GM12878 (cell line): Measurements from ENCODE around the gene BRI3BP. TPM values are rescaled to one million over a fixed set of nuclear protein-coding genes. Genes with fewer than 3 reads are reported as not detected.

Experiments
- ATAC-seq: fragments of 200-7000 bp; cut with Tn5 transposase; 3 replicates; pipeline ENCODE4 v1.9.1; 2020; ENCODE audit warnings: mild to moderate bottlenecking, moderate library complexity
- BruUV-seq: library from RNA; stranded (reverse); fragments of 400-500 nt; replicated peaks from 2 replicates; lab custom pipeline; 2021; lab: Mats Ljungman, UMichigan
- CTCF ChIA-PET: fragments of 300-600 bp; sonication (Branson Sonifier 250); formaldehyde crosslinking; extraction: SDS; loops from one replicate; lab custom pipeline; 2021; ENCODE audit warnings: inconsistent platforms; lab: Yijun Ruan, JAX
- POLR2A ChIA-PET: fragments of 350-600 bp; formaldehyde crosslinking; extraction: SDS; loops from one replicate; lab custom pipeline; 2021; ENCODE audit warnings: inconsistent platforms; lab: Charles Lee
- RAD21 ChIA-PET: fragments of 300-600 bp; sonication (Branson Sonifier 250); formaldehyde crosslinking; loops from one replicate; lab custom pipeline; 2023; ENCODE audit warnings: antibody characterized with exemption; ENCODE audit not compliant: unreplicated experiment; lab: Charles Lee
- SMC1A ChIA-PET: fragments of 300-600 bp; sonication (Branson Sonifier 250); formaldehyde crosslinking; loops from one replicate; lab custom pipeline; 2023; ENCODE audit not compliant: unreplicated experiment, uncharacterized antibody; lab: Charles Lee
- DNase-seq: peaks from one replicate; pipeline ENCODE4 v3.0.0-alpha.2; 2011; ENCODE audit warnings: low read depth, low spot score
- FAIRE-seq: peaks from 3 replicates; lab custom pipeline; 2011; peaks lifted over from hg19 to GRCh38; lab: Jason Lieb, UNC
- H2AFZ ChIP-seq: 2 replicates; pipeline ENCODE4 v1.6.0; 2011; ENCODE audit warnings: low read depth, low read length, control low read depth; ENCODE audit not compliant: control insufficient read depth
- H3K27ac ChIP-seq: 2 replicates; pipeline ENCODE4 v1.5.1; 2011; ENCODE audit warnings: control low read depth; ENCODE audit not compliant: control insufficient read depth, insufficient read depth
- H3K27me3 ChIP-seq, 2 experiments: replicated peaks in 1 of 2; 2 replicates each; pipeline versions ENCODE4 v1.6.0 to v1.6.1; 2011; ENCODE audit warnings: low read length in 1 of 2; ENCODE audit not compliant: control insufficient read depth in 2 of 2, insufficient read depth in 2 of 2
- H3K36me3 ChIP-seq, 2 experiments: 2 replicates each; pipeline ENCODE4 v1.5.1; 2011; ENCODE audit warnings: low read length in 1 of 2; ENCODE audit not compliant: control insufficient read depth in 2 of 2, insufficient read depth in 2 of 2
- H3K4me1 ChIP-seq: 2 replicates; pipeline ENCODE4 v1.6.1; 2011; ENCODE audit warnings: mild to moderate bottlenecking, low read length, moderate library complexity, mixed read lengths; ENCODE audit not compliant: control insufficient read depth, insufficient read depth
- H3K4me2 ChIP-seq: 2 replicates; pipeline ENCODE4 v1.6.0; 2011; ENCODE audit warnings: control low read depth; ENCODE audit not compliant: control insufficient read depth, insufficient read depth
- H3K4me3 ChIP-seq: fragments of 200-600 bp; sonication (generic); 2 replicates; pipeline ENCODE4 v1.5.1; 2016
- H3K79me2 ChIP-seq: 2 replicates; pipeline ENCODE4 v1.6.0; 2011; ENCODE audit warnings: low read length; ENCODE audit not compliant: control insufficient read depth, insufficient read depth
- H3K9ac ChIP-seq: 2 replicates; pipeline ENCODE4 v1.8.0; 2011; ENCODE audit warnings: low read length, control low read depth, mixed read lengths; ENCODE audit not compliant: control insufficient read depth, insufficient read depth
- H3K9me3 ChIP-seq: replicated peaks from 3 replicates; pipeline ENCODE4 v1.5.1; 2011; ENCODE audit warnings: mild to moderate bottlenecking, low read length; ENCODE audit not compliant: control insufficient read depth, insufficient read depth
- H4K20me1 ChIP-seq: 2 replicates; pipeline ENCODE4 v1.6.0; 2011; ENCODE audit not compliant: control insufficient read depth, insufficient read depth
- CBX3 ChIP-seq: fragments of 200-600 bp; sonication (generic); IDR thresholded peaks from 2 replicates; pipeline ENCODE4 v1.6.1; 2016; ENCODE audit warnings: low read depth, borderline replicate concordance
- E4F1 ChIP-seq: fragments of 450-650 bp; IDR thresholded peaks from 2 replicates; pipeline ENCODE4 v1.6.1; 2018; ENCODE audit warnings: borderline replicate concordance, mild to moderate bottlenecking; ENCODE audit not compliant: partially characterized antibody
- ELK1 ChIP-seq: IDR thresholded peaks from 2 replicates; pipeline ENCODE4 v1.6.1; 2012; ENCODE audit warnings: low read depth, low read length, improper control_type of control experiment
- GABPA ChIP-seq: IDR thresholded peaks from 2 replicates; pipeline ENCODE4 v1.6.1; 2014; ENCODE audit warnings: antibody characterized with exemption, low read depth, mild to moderate bottlenecking, inconsistent platforms
- MEF2A ChIP-seq: IDR thresholded peaks from 2 replicates; pipeline ENCODE4 v1.6.1; 2011; ENCODE audit warnings: low read depth, mild to moderate bottlenecking, low read length, moderate library complexity; ENCODE audit not compliant: insufficient read depth
- NFIC ChIP-seq: IDR thresholded peaks from 2 replicates; pipeline ENCODE4 v1.6.1; 2012; ENCODE audit warnings: low read depth, mild to moderate bottlenecking, inconsistent platforms, low read length, moderate library complexity
- NR2C2 ChIP-seq: IDR thresholded peaks from 2 replicates; pipeline ENCODE4 v1.6.1; 2011; ENCODE audit warnings: borderline replicate concordance, low read depth; ENCODE audit not compliant: control insufficient read depth, insufficient read length
- NR2F1 ChIP-seq: fragments of 450-650 bp; conservative IDR thresholded peaks from 2 replicates; pipeline ENCODE4 v1.6.1; 2017; ENCODE audit warnings: mild to moderate bottlenecking
- POLR2AphosphoS5 ChIP-seq: IDR thresholded peaks from 2 replicates; pipeline ENCODE4 v1.6.1; 2011; ENCODE audit warnings: mild to moderate bottlenecking, low read length, inconsistent platforms
- RB1 ChIP-seq: fragments of 450-650 bp; formaldehyde crosslinking; IDR thresholded peaks from 2 replicates; pipeline ENCODE4 v1.6.1; 2017; ENCODE audit warnings: mild to moderate bottlenecking, borderline replicate concordance
- SMAD1 ChIP-seq: fragments of 450-650 bp; IDR thresholded peaks from 2 replicates; pipeline ENCODE4 v1.6.1; 2018; ENCODE audit warnings: mild to moderate bottlenecking, low read depth; ENCODE audit not compliant: partially characterized antibody
- SPI1 ChIP-seq: IDR thresholded peaks from 2 replicates; pipeline ENCODE4 v1.6.1; 2011; ENCODE audit warnings: low read depth, mild to moderate bottlenecking, low read length, moderate library complexity, borderline replicate concordance; ENCODE audit not compliant: insufficient read depth
- TBL1XR1 ChIP-seq: IDR thresholded peaks from 2 replicates; pipeline ENCODE4 v1.6.1; 2012; ENCODE audit warnings: low read depth, low read length, improper control_type of control experiment
- USF2 ChIP-seq: IDR thresholded peaks from 2 replicates; pipeline ENCODE4 v1.6.1; 2011; ENCODE audit warnings: low read depth, low read length, improper control_type of control experiment, borderline replicate concordance
- ZBED1 ChIP-seq: IDR thresholded peaks from 2 replicates; pipeline ENCODE4 v1.6.1; 2016; ENCODE audit warnings: borderline replicate concordance
- ZBTB4 ChIP-seq: fragments of 450-650 bp; formaldehyde crosslinking; IDR thresholded peaks from 2 replicates; pipeline ENCODE4 v1.4.0; 2022; ENCODE audit warnings: mild to moderate bottlenecking, moderate library complexity
- ZNF384 ChIP-seq: IDR thresholded peaks from 2 replicates; pipeline ENCODE4 v1.6.1; 2012; ENCODE audit warnings: low read depth, mild to moderate bottlenecking, low read length, improper control_type of control experiment, borderline replicate concordance
- WGBS: methylation state at CpG from one replicate; pipeline ENCODE4 v1.1.6; 2016; ENCODE audit warnings: low lambda C conversion rate; ENCODE audit not compliant: insufficient replicate concordance, insufficient coverage; ENCODE audit errors: missing lambda C conversion rate; 5-methylcytosine and 5-hydroxymethylcytosine counted together
- in situ Hi-C: fragments of 300-500 bp; cut with MboI; formaldehyde crosslinking; loops from 9 replicates; pipeline ENCODE4 v1.14.3; 2018; ENCODE audit warnings: mixed read lengths
- intact Hi-C: fragments of 100-400 bp; cut with micrococcal nuclease; formaldehyde crosslinking; loops from one replicate; pipeline ENCODE4 v1.14.2; 2022; ENCODE audit not compliant: unreplicated experiment
- polyA plus RNA-seq, 11 experiments: library from polyadenylated mRNA; depleted of rRNA in 4 of 11; unstranded in 6 of 11; stranded (reverse) in 5 of 11; fragments of >200 nt; fragmentation: Nextera tagmentation in 4 of 11; fragmentation: Illumina TruSeq in 1 of 11; extraction: Ambion mirVana in 4 of 11; extraction: Trizol in 1 of 11; gene quantifications; 1 replicate in 1 of 11; 2 replicates in 10 of 11; pipeline versions ENCODE4 v1.2.1 to v1.2.3, GENCODE V29; 2011 to 2016; ENCODE audit warnings: inconsistent platforms in 2 of 11, missing spikeins in 2 of 11, low read depth in 1 of 11
- total RNA-seq, 4 experiments: library from RNA; depleted of rRNA in 3 of 4; stranded (reverse); fragments of >200 nt in 3 of 4; fragmentation: Illumina TruSeq in 1 of 4; extraction: Trizol in 1 of 4; gene quantifications; 2 replicates each; pipeline versions ENCODE4 v1.2.1 to v1.2.3, GENCODE V29; 2013 to 2021

The BRI3BP gene
- total and polyA plus RNA-seq, 10 of the 15 experiments (the other 5 are each of a cell fraction or from before 2014, with no cell fraction given), result 11.5 to 37.0 (median 28.5) TPM

- TF ChIP-seq GABPA, result no peak
- no peak for TF ChIP-seq NFIC
- no peak for TF ChIP-seq RB1
- no peak for TF ChIP-seq ZNF384
- no peak for TF ChIP-seq ZBTB4 (CRISPR knock-in tag)
- TF ChIP-seq USF2, result no peak
- no peak for TF ChIP-seq ZBED1
- TF ChIP-seq SPI1, result no peak
- no peak for TF ChIP-seq NR2C2
- TF ChIP-seq TBL1XR1, result no peak
- no peak for TF ChIP-seq CBX3
- TF ChIP-seq POLR2AphosphoS5, result no peak
- TF ChIP-seq NR2F1, result no peak
- no peak for TF ChIP-seq ELK1
- no peak for TF ChIP-seq E4F1
- TF ChIP-seq SMAD1, result no peak
- TF ChIP-seq MEF2A, result no peak
- in situ Hi-C loops, result no loop called here
- FAIRE-seq, result no peak
Measured at GRCh38 chr12:125018356-125018755, 24.9 kb downstream of the BRI3BP start.

More at GRCh38 chr12:125018356-125018755, 24.9 kb downstream of the BRI3BP start:
- no peak overlapping the region for H2AFZ ChIP-seq
- RAD21 ChIA-PET, result no interaction called here
- POLR2A ChIA-PET, result no interaction called here
- H3K79me2 ChIP-seq, result no peaks in the 10 kb centered on the region
- no peak overlapping the region for H3K4me2 ChIP-seq
- H3K9ac ChIP-seq, result no peak overlapping the region
- H3K4me1 ChIP-seq, result no peaks in the 10 kb centered on the region
- 98% methylated on average over 11 of the region's 11 CpGs for WGBS
- H3K4me3 ChIP-seq, result no peak overlapping the region
- H3K36me3 ChIP-seq, result peaks cover 25 to 33% of the 10 kb centered on the region in 2 experiments; a peak in 3 of 4 replicates
- SMC1A ChIA-PET, result no interaction called here
- ATAC-seq (no peak), DNase-seq (no peak)
- intact Hi-C loops, result no loop called here
- no peaks in the 10 kb centered on the region for H4K20me1 ChIP-seq
- H3K9me3 ChIP-seq, result no peaks in the 10 kb centered on the region
- BruUV-seq, result no TSS peak
- no peaks in the 10 kb centered on the region for H3K27me3 ChIP-seq
- no peak overlapping the region for H3K27ac ChIP-seq
- CTCF ChIA-PET, result no interaction called here
